NCI-H2081 (cell line): ENCODE data around the gene LPCAT3.
"Not testable (repeated sequence)": the region's sequence is repeated elsewhere in the genome, so short reads cannot be mapped to it uniquely, and the experiment has no call there.

Experiments
- DNase-seq, 2 experiments: peaks; one replicate each; lab custom pipeline; 2025; lab: John Stamatoyannopoulos, UW

Gene LPCAT3

GRCh38 chr12:7018350-7019042, at the start of gene LPCAT3:
Gene LPCAT3 (minus strand): TSS chr12:7018476. CDS start chr12:7018424, 52 bp downstream.
- DNase-seq, result peak; percentile 97 to 98

- DNase-seq, result no peak
Observed at GRCh38 chr12:7067096-7067495, 48.8 kb upstream of the LPCAT3 start.

- no peak for DNase-seq
Observed at GRCh38 chr12:7066596-7066995, 48.3 kb upstream of the LPCAT3 start.

GRCh38 chr12:7065073-7065623, 46.9 kb upstream of the LPCAT3 start:
- no peak for DNase-seq

- no peak for DNase-seq
Observed at GRCh38 chr12:7064516-7064915, 46.2 kb upstream of the LPCAT3 start.

- no peak for DNase-seq
Observed at GRCh38 chr12:7061596-7061995, 43.3 kb upstream of the LPCAT3 start.

GRCh38 chr12:7061138-7061537, 42.9 kb upstream of the LPCAT3 start:
- DNase-seq, result no peak

GRCh38 chr12:7060353-7060954, 42.2 kb upstream of the LPCAT3 start, which contains the start of gene C1S:
Gene C1S (plus strand): TSS chr12:7060718. CDS start chr12:7061913, 1,195 bp downstream.
- DNase-seq, result peak in 1 of 2 experiments; percentile 3

GRCh38 chr12:7059780-7060179, 41.5 kb upstream of the LPCAT3 start:
- no peak for DNase-seq

GRCh38 chr12:7058850-7059395, 40.6 kb upstream of the LPCAT3 start:
- no peak for DNase-seq

GRCh38 chr12:7058163-7058845, 40.0 kb upstream of the LPCAT3 start:
- DNase-seq, result no peak

GRCh38 chr12:7055736-7056135, 37.5 kb upstream of the LPCAT3 start:
- not testable (repeated sequence) for DNase-seq

- no peak for DNase-seq
Observed at GRCh38 chr12:7054925-7055324, 36.6 kb upstream of the LPCAT3 start.

- DNase-seq, result not testable (repeated sequence)
Observed at GRCh38 chr12:7049973-7050372, 31.7 kb upstream of the LPCAT3 start.

GRCh38 chr12:7049445-7049951, 31.2 kb upstream of the LPCAT3 start:
- not testable (repeated sequence) for DNase-seq

- DNase-seq, result no peak
Observed at GRCh38 chr12:7047306-7047705, 29.0 kb upstream of the LPCAT3 start.

- DNase-seq, result no peak
Observed at GRCh38 chr12:7046383-7047105, 28.3 kb upstream of the LPCAT3 start.

GRCh38 chr12:7045913-7046312, 27.6 kb upstream of the LPCAT3 start:
- no peak for DNase-seq

- peak in 1 of 2 experiments; percentile 6 for DNase-seq
Observed at GRCh38 chr12:7042842-7043241, 24.6 kb upstream of the LPCAT3 start.

- DNase-seq, result no peak
Observed at GRCh38 chr12:7039403-7039802, 21.1 kb upstream of the LPCAT3 start.

GRCh38 chr12:7038591-7038990, 20.3 kb upstream of the LPCAT3 start:
- DNase-seq, result no peak
